Measurements from ENCODE around the gene RPUSD4. TPM values are rescaled to one million over a fixed set of nuclear protein-coding genes. Genes with fewer than 3 reads are reported as not detected.

RPUSD4 gene
- total RNA-seq, 1 experiment from 2014 or later: 39.7 TPM

GRCh38 chr11:126185259-126186024 lies 26.0 kb downstream of the RPUSD4 start:
- ChIA-PET POLR2A (ENCODE audit: unreplicated experiment) (no interaction called here), CTCF (no interaction called here)
- no peaks in the 10 kb centered on the region for H3K4me1 ChIP-seq (ENCODE audit: insufficient read depth, low read length)
- DNase-seq (no peak), ATAC-seq (no peak)
- H3K36me3 ChIP-seq (ENCODE audit: low read depth, low read length): peaks cover 5% of the 10 kb centered on the region
- H3K9me2 ChIP-seq (replicated peaks; ENCODE audit: low read length): no peaks in the 10 kb centered on the region
- no peak overlapping the region for H3K4me2 ChIP-seq (ENCODE audit: low read length)
- no peaks in the 10 kb centered on the region for H4K20me1 ChIP-seq (ENCODE audit: low read length)
- TF ChIP-seq EZH2phosphoT487 (IDR thresholded peaks at IDR 0.05; ENCODE audit: borderline replicate concordance, low read length) (no peak), CTCF (conservative IDR thresholded peaks at IDR 0.05; ENCODE audit: low read depth, low read length) (no peak), EZH2 (IDR thresholded peaks at IDR 0.05; ENCODE audit: low read length, unreplicated experiment) (no peak)
- intact Hi-C loops (cut with micrococcal nuclease): no loop called here
- BruUV-seq (replicated peaks): no TSS peak
- no peak overlapping the region for H3K4me3 ChIP-seq (ENCODE audit: low read length)
- no peak overlapping the region for H3K27ac ChIP-seq (ENCODE audit: low read length)
- H2AFZ ChIP-seq (ENCODE audit: low read length): no peak overlapping the region
- no peaks in the 10 kb centered on the region for H3K79me2 ChIP-seq (ENCODE audit: low read length)
- H3K9ac ChIP-seq (ENCODE audit: low read length): no peak overlapping the region
- no peaks in the 10 kb centered on the region for H3F3A ChIP-seq (ENCODE audit: low read length, unreplicated experiment)
- no peaks in the 10 kb centered on the region for H3K27me3 ChIP-seq (ENCODE audit: low read length)
- no peaks in the 10 kb centered on the region for H3K9me3 ChIP-seq (ENCODE audit: low read length)

- BruUV-seq (replicated peaks): no TSS peak
- no peaks in the 10 kb centered on the region for H3K9me3 ChIP-seq (ENCODE audit: low read length)
- ChIA-PET CTCF (no interaction called here), POLR2A (ENCODE audit: unreplicated experiment) (no interaction called here)
- no peaks in the 10 kb centered on the region for H3K79me2 ChIP-seq (ENCODE audit: low read length)
- no peak overlapping the region for H2AFZ ChIP-seq (ENCODE audit: low read length)
- no peak overlapping the region for H3K9ac ChIP-seq (ENCODE audit: low read length)
- no peak overlapping the region for H3K4me3 ChIP-seq (ENCODE audit: low read length)
- intact Hi-C loops (cut with micrococcal nuclease): no loop called here
- no peak overlapping the region for H3K4me2 ChIP-seq (ENCODE audit: low read length)
- H3K27me3 ChIP-seq (ENCODE audit: low read length): no peaks in the 10 kb centered on the region
- ATAC-seq (no peak), DNase-seq (no peak)
- TF ChIP-seq CTCF (conservative IDR thresholded peaks at IDR 0.05; ENCODE audit: low read depth, low read length): no peak
- TF ChIP-seq EZH2 (IDR thresholded peaks at IDR 0.05; ENCODE audit: low read length, unreplicated experiment): no peak
- TF ChIP-seq EZH2phosphoT487 (IDR thresholded peaks at IDR 0.05; ENCODE audit: borderline replicate concordance, low read length): no peak
- H3F3A ChIP-seq (ENCODE audit: low read length, unreplicated experiment): no peaks in the 10 kb centered on the region
- H3K27ac ChIP-seq (ENCODE audit: low read length): no peak overlapping the region
- no peaks in the 10 kb centered on the region for H3K9me2 ChIP-seq (replicated peaks; ENCODE audit: low read length)
- H4K20me1 ChIP-seq (ENCODE audit: low read length): no peaks in the 10 kb centered on the region
- H3K36me3 ChIP-seq (ENCODE audit: low read depth, low read length): no peaks in the 10 kb centered on the region
- H3K4me1 ChIP-seq (ENCODE audit: insufficient read depth, low read length): no peaks in the 10 kb centered on the region
Measured at GRCh38 chr11:126182787-126183445, 28.5 kb downstream of the RPUSD4 start.

Measured in PC-3 (cell line).